GM23338 (cell line): ENCODE results near the gene NR4A1. TPM values are rescaled to one million over a fixed set of nuclear protein-coding genes. Genes with fewer than 3 reads are reported as not detected.

ENCODE experiments used
- ATAC-seq: fragments of 200-7000 bp; cut with Tn5 transposase; 3 replicates; pipeline ENCODE4 v1.9.1; 2020
- DNase-seq: peaks from one replicate; pipeline ENCODE4 v3.0.0-alpha.2; 2015; ENCODE audit warnings: low spot score
- H2AFZ ChIP-seq: fragments of 200-600 bp; sonication (generic); 2 replicates; pipeline ENCODE4 v1.8.0; 2016; ENCODE audit warnings: antibody characterized with exemption, mild to moderate bottlenecking, moderate library complexity
- H3F3A ChIP-seq: fragments of 200-600 bp; sonication (generic); replicated peaks from 2 replicates; pipeline ENCODE4 v1.8.0; 2017; ENCODE audit warnings: antibody characterized with exemption, mixed run types, low read depth
- H3K27ac ChIP-seq: fragments of 200-600 bp; sonication (generic); 2 replicates; pipeline ENCODE4 v1.6.1; 2016; ENCODE audit warnings: low read depth
- H3K27me3 ChIP-seq: fragments of 200-600 bp; sonication (generic); 2 replicates; pipeline ENCODE4 v1.8.0; 2016; ENCODE audit warnings: mild to moderate bottlenecking, mixed run types, moderate library complexity; ENCODE audit not compliant: insufficient read depth
- H3K36me3 ChIP-seq: fragments of 200-600 bp; sonication (generic); 2 replicates; pipeline ENCODE4 v1.8.0; 2016; ENCODE audit warnings: mild to moderate bottlenecking; ENCODE audit not compliant: insufficient read depth
- H3K4me1 ChIP-seq: fragments of 200-600 bp; sonication (generic); 2 replicates; pipeline ENCODE4 v1.8.0; 2016; ENCODE audit warnings: mild to moderate bottlenecking, moderate library complexity; ENCODE audit not compliant: insufficient read depth
- H3K4me2 ChIP-seq: fragments of 200-600 bp; sonication (generic); 2 replicates; pipeline ENCODE4 v1.7.1; 2017; ENCODE audit warnings: mixed run types
- H3K4me3 ChIP-seq: fragments of 200-600 bp; sonication (generic); 2 replicates; pipeline ENCODE4 v1.6.1; 2016; ENCODE audit warnings: mixed run types
- H3K79me2 ChIP-seq: fragments of 200-600 bp; sonication (generic); replicated peaks from 2 replicates; pipeline ENCODE4 v1.8.0; 2017; ENCODE audit warnings: mild to moderate bottlenecking; ENCODE audit not compliant: insufficient read depth
- H3K9me2 ChIP-seq: fragments of 200-600 bp; sonication (generic); 2 replicates; pipeline ENCODE4 v1.8.0; 2017; ENCODE audit not compliant: insufficient read depth
- H4K20me1 ChIP-seq: fragments of 200-600 bp; sonication (generic); replicated peaks from 2 replicates; pipeline ENCODE4 v1.8.0; 2017; ENCODE audit warnings: mild to moderate bottlenecking; ENCODE audit not compliant: insufficient read depth
- H3K27ac Mint-ChIP-seq: 2 replicates; pipeline ENCODE4 v1.8.0; 2020; ENCODE audit warnings: inconsistent platforms, mild to moderate bottlenecking, moderate library complexity, mixed read lengths
- H3K27me3 Mint-ChIP-seq: 3 replicates; pipeline ENCODE4 v1.8.0; 2022; ENCODE audit warnings: low read depth, mild to moderate bottlenecking, moderate library complexity, mixed read lengths, inconsistent platforms; ENCODE audit not compliant: insufficient read depth, poor library complexity
- H3K36me3 Mint-ChIP-seq: 3 replicates; pipeline ENCODE4 v1.8.0; 2021; ENCODE audit warnings: low read depth, mild to moderate bottlenecking, inconsistent platforms, moderate library complexity, mixed read lengths
- H3K4me1 Mint-ChIP-seq: 3 replicates; pipeline ENCODE4 v1.8.0; 2020; ENCODE audit warnings: mild to moderate bottlenecking, inconsistent platforms, mixed read lengths
- H3K4me3 Mint-ChIP-seq: 3 replicates; pipeline ENCODE4 v1.8.0; 2021; ENCODE audit warnings: moderate library complexity, mild to moderate bottlenecking, inconsistent platforms, mixed read lengths
- H3K9me3 Mint-ChIP-seq: 3 replicates; pipeline ENCODE4 v1.8.0; 2020; ENCODE audit warnings: moderate library complexity, mild to moderate bottlenecking, inconsistent platforms, mixed read lengths
- CREB1 ChIP-seq: fragments of 250-450 bp; sonication (Bioruptor Pico); IDR thresholded peaks from 2 replicates; pipeline ENCODE4 v1.5.0; 2020; ENCODE audit warnings: low read depth, mild to moderate bottlenecking, moderate library complexity
- EZH2 ChIP-seq: fragments of 200-600 bp; sonication (generic); IDR thresholded peaks from one replicate; pipeline ENCODE4 v1.8.0; 2017; ENCODE audit warnings: antibody characterized with exemption, mild to moderate bottlenecking, low read depth; ENCODE audit not compliant: unreplicated experiment
- EZH2phosphoT487 ChIP-seq: fragments of 200-600 bp; sonication (generic); IDR thresholded peaks from one replicate; pipeline ENCODE4 v1.8.1; 2018; ENCODE audit warnings: antibody characterized with exemption; ENCODE audit not compliant: unreplicated experiment
- JUNB ChIP-seq: IDR thresholded peaks from one replicate; pipeline ENCODE4 v1.6.1; 2016; ENCODE audit warnings: antibody characterized with exemption; ENCODE audit not compliant: unreplicated experiment
- NANOG ChIP-seq: IDR thresholded peaks from 2 replicates; pipeline ENCODE4 v1.6.1; 2016; ENCODE audit warnings: antibody characterized with exemption, borderline replicate concordance
- POLR2AphosphoS5 ChIP-seq: IDR thresholded peaks from 2 replicates; pipeline ENCODE4 v1.6.1; 2016; ENCODE audit warnings: antibody characterized with exemption, low read depth
- STAT1 ChIP-seq: IDR thresholded peaks from one replicate; pipeline ENCODE4 v1.6.1; 2016; ENCODE audit warnings: antibody characterized with exemption; ENCODE audit not compliant: unreplicated experiment
- ZNF331 ChIP-seq: fragments of 250-450 bp; sonication (Bioruptor Pico); IDR thresholded peaks from 2 replicates; pipeline ENCODE4 v1.5.0; 2020; ENCODE audit warnings: low read depth, mild to moderate bottlenecking, moderate library complexity
- polyA plus RNA-seq: library from polyadenylated mRNA; unstranded; fragments of >200 nt; fragmentation: Nextera tagmentation; extraction: Ambion mirVana; gene quantifications from 2 replicates; pipeline ENCODE4 v1.2.1, GENCODE V29; 2016
- total RNA-seq: library from RNA; depleted of rRNA; stranded (reverse); fragments of >200 nt; shearing (Covaris generic); gene quantifications from 2 replicates; pipeline ENCODE4 v1.2.3, GENCODE V29; 2014
- TF ChIP-seq, protein P1 (sequence below), 2 experiments: fragments of 200-600 bp in 1 of 2; sonication (generic) in 1 of 2; conservative IDR thresholded peaks; 2 replicates each; pipeline versions ENCODE4 v1.5.1 to v1.6.1; 2016 to 2017; ENCODE audit warnings: antibody characterized with exemption in 2 of 2, low read depth in 2 of 2, mild to moderate bottlenecking in 2 of 2, moderate library complexity in 1 of 2
- TF ChIP-seq, protein P2 (sequence below): IDR thresholded peaks from 2 replicates; pipeline ENCODE4 v1.6.1; 2016; ENCODE audit warnings: antibody characterized with exemption

The NR4A1 gene
- total and polyA plus RNA-seq, 2 experiments from 2014 or later, result 7.5 to 19.1 TPM

DNA sequence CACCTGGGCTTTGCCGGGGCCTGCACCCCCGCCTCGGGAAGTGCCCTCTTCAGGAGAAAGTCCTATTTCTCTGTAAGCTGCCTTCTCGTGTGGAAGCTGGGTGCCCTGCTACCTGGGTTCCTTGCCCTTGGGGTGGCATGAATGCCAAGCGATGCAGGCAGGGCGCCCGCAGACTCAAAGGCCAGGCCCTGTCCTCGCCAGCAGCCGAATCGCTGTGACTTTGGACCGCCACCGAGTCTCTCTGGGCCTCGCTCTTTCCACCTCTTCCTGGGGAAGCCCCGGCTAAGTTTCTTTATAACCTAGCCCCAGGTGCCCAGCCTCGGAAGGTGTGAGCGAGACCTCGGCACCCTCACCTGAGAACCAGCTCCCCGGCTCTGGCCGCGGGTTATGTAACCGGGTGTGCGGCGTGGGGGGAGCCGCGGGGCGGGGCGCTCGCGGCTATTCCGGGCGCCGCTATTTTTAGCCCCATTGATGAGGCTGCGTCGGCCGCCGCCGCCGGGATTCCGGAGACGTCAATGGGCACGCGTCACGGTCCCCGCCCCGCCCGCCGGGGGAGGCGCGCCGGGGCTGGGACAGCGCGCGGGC, 14.6 kb upstream of the NR4A1 start:
- ATAC-seq (peak; percentile 7), DNase-seq (peak; percentile 84)
- Histone ChIP-seq H3K27me3 (peaks cover 54% of the 10 kb centered on the region), H4K20me1 (peaks cover 12% of the 10 kb centered on the region), H2AFZ (peak overlapping the region; percentile 95), H3K4me2 (peak overlapping the region; percentile 88), H3K4me1 (peaks cover 17% of the 10 kb centered on the region), H3K36me3 (no peaks in the 10 kb centered on the region), H3K79me2 (peaks cover 15% of the 10 kb centered on the region), H3K9me2 (no peaks in the 10 kb centered on the region), H3K27ac (peak overlapping the region; percentile 63; the same call in 1 of the 2 replicates), H3K4me3 (peak overlapping the region; percentile 66), H3F3A (peaks cover 14% of the 10 kb centered on the region)
- TF ChIP-seq EZH2phosphoT487 (no peak), STAT1 (no peak), CREB1 (peak; percentile 84), ZNF331 (no peak), POLR2AphosphoS5 (no peak)
- TF ChIP-seq, protein P1, sequence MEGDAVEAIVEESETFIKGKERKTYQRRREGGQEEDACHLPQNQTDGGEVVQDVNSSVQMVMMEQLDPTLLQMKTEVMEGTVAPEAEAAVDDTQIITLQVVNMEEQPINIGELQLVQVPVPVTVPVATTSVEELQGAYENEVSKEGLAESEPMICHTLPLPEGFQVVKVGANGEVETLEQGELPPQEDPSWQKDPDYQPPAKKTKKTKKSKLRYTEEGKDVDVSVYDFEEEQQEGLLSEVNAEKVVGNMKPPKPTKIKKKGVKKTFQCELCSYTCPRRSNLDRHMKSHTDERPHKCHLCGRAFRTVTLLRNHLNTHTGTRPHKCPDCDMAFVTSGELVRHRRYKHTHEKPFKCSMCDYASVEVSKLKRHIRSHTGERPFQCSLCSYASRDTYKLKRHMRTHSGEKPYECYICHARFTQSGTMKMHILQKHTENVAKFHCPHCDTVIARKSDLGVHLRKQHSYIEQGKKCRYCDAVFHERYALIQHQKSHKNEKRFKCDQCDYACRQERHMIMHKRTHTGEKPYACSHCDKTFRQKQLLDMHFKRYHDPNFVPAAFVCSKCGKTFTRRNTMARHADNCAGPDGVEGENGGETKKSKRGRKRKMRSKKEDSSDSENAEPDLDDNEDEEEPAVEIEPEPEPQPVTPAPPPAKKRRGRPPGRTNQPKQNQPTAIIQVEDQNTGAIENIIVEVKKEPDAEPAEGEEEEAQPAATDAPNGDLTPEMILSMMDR (conservative IDR thresholded peaks at IDR 0.05; ENCODE audit: low read depth in 2 of 2), result no peak
- Mint-ChIP-seq H3K36me3 (no peaks in the 10 kb centered on the region), H3K9me3 (no peaks in the 10 kb centered on the region), H3K27ac (no peak overlapping the region), H3K4me1 (peaks cover 36% of the 10 kb centered on the region), H3K4me3 (peak overlapping the region; percentile 66), H3K27me3 (peaks cover 37% of the 10 kb centered on the region)

DNA sequence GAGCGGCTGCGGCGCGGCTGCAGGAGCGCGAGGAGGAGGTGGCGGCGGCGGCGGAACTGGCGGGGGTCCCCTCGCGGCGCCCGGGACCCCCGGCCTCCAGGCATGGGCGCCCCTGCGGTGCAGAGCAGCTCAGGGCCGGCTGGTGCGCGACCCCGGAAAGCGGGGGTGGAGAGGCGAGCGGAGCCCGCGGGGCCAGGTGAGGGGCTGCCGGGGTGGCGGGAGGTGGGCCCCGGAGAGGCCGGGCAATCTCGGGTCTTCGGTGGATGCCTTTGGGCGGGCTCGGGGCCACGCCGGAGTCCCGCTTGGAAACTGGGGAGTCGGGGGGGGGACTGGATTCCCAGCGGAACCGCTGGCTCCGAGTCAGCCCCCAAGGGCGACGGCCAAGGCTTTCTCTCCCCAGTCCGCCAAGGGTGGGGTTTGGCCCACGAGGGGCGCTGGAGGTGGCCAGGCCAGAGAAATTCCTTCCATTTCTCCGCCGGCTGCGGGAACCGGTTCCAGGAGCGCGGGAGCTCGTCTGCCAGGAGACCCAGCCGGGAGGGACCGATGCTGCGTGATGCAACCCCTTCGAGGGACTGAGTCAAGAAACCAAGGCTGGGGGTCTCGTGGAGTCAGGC, 13.9 kb upstream of the NR4A1 start:
- Histone ChIP-seq H3F3A (peaks cover 14% of the 10 kb centered on the region), H2AFZ (peak overlapping the region; percentile 85), H3K79me2 (peaks cover 15% of the 10 kb centered on the region), H3K9me2 (no peaks in the 10 kb centered on the region), H3K36me3 (no peaks in the 10 kb centered on the region), H4K20me1 (peaks cover 12% of the 10 kb centered on the region), H3K4me2 (peak overlapping the region; percentile 93), H3K4me3 (peak overlapping the region; percentile 92), H3K27ac (no peak overlapping the region), H3K4me1 (peaks cover 14% of the 10 kb centered on the region), H3K27me3 (peaks cover 50% of the 10 kb centered on the region)
- peaks cover 40% of the 10 kb centered on the region for H3K27me3 Mint-ChIP-seq
- no peaks in the 10 kb centered on the region for H3K9me3 Mint-ChIP-seq
- H3K36me3 Mint-ChIP-seq, result peaks cover 5% of the 10 kb centered on the region; the same call in 1 of the 3 replicates
- DNase-seq, result peak; percentile 79
- H3K4me3 Mint-ChIP-seq, result peak overlapping the region; percentile 87
- H3K4me1 Mint-ChIP-seq, result peaks cover 36% of the 10 kb centered on the region
- peak overlapping the region; percentile 85; the same call in 1 of the 2 replicates for H3K27ac Mint-ChIP-seq
- ATAC-seq, result peak; percentile 8
- TF ChIP-seq CREB1 (peak; percentile 13; the same call in 1 of the 2 replicates), ZNF331 (no peak)

DNA sequence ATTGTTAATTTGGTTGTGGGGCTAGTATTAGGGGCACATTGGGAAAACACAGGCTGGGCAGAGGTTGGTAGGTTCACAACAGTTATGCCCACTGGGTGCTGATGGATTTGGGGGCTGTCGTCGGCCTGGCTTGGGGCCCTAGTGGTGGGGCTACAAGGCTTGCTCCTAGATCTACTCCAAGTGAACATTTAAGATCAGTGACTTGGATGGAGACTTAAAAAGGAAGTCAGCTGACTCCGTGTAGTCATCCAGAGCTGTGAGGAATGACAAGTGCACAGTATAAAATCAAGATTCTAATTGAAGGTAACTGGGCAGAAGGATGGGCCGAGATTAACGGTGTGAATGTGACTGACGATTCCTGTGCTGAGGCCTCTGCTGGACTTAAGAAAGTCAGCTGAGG, 12.8 kb upstream of the NR4A1 start:
- Mint-ChIP-seq H3K9me3 (no peaks in the 10 kb centered on the region), H3K4me1 (peaks cover 30% of the 10 kb centered on the region), H3K27ac (no peak overlapping the region), H3K27me3 (peaks cover 37% of the 10 kb centered on the region), H3K36me3 (peaks cover 8% of the 10 kb centered on the region; the same call in 1 of the 3 replicates), H3K4me3 (peak overlapping the region; percentile 87)
- Histone ChIP-seq H2AFZ (no peak overlapping the region), H3K9me2 (no peaks in the 10 kb centered on the region), H3K79me2 (peaks cover 15% of the 10 kb centered on the region), H3K4me3 (peak overlapping the region; percentile 92), H4K20me1 (peaks cover 12% of the 10 kb centered on the region), H3K36me3 (no peaks in the 10 kb centered on the region), H3K27me3 (peaks cover 50% of the 10 kb centered on the region), H3K4me2 (peak overlapping the region; percentile 93; the same call in 1 of the 2 replicates), H3F3A (peaks cover 14% of the 10 kb centered on the region), H3K27ac (no peak overlapping the region), H3K4me1 (peaks cover 10% of the 10 kb centered on the region)
- DNase-seq, result no peak
- no peak for ATAC-seq
- TF ChIP-seq JUNB, result no peak
- TF ChIP-seq, protein P2, sequence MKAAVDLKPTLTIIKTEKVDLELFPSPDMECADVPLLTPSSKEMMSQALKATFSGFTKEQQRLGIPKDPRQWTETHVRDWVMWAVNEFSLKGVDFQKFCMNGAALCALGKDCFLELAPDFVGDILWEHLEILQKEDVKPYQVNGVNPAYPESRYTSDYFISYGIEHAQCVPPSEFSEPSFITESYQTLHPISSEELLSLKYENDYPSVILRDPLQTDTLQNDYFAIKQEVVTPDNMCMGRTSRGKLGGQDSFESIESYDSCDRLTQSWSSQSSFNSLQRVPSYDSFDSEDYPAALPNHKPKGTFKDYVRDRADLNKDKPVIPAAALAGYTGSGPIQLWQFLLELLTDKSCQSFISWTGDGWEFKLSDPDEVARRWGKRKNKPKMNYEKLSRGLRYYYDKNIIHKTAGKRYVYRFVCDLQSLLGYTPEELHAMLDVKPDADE, result no peak
- no peak for TF ChIP-seq ZNF331
- no peak for TF ChIP-seq CREB1
- no peak for TF ChIP-seq EZH2
- TF ChIP-seq NANOG, result no peak
